HG02763 (cell line): ENCODE data around the gene GAS7.

ENCODE experiments used
- ATAC-seq: cut with Tn5 transposase; IDR thresholded peaks from one replicate; pipeline ENCODE4 v1.9.1; 2021; ENCODE audit warnings: mild to moderate bottlenecking, moderate library complexity; ENCODE audit not compliant: unreplicated experiment

The GAS7 gene

GRCh38 chr17:10053782-10054540 is 144.4 kb downstream of the GAS7 start:
- no peak for ATAC-seq

DNA sequence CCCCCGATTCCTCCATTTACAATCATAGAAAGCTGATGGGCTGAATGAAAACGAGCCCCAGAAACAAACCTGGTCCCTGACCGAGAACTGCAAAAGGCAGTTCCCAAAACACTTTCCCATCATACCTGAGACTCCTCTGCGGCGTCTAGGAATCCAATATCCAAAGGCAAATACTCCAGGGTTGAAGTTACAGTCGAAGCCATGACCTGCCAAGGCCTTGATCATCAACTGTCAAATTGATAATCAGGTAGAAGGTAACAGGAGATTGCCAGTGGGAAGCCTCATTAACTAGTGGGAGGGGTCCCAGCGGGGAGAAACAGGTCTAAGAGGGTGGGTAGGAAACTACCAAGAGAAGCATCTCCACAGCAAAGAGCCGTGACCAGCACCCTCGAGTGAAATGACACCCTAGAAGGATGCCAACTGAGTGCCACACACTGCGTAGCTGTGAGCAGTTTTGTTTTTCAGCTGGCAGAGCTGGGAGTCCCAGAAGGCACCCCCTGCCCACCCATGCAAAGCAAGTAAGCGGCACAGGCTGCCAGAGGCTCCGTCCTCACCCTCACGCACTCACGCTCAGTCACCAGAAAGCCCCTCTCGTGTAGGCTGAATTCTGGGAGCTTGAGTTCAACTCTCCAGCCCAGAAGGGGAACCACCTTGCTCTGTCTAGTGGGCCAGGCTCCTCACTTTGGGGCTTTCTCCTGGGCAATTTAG is 146.1 kb downstream of the GAS7 start:
- peak; percentile 37 for ATAC-seq

DNA sequence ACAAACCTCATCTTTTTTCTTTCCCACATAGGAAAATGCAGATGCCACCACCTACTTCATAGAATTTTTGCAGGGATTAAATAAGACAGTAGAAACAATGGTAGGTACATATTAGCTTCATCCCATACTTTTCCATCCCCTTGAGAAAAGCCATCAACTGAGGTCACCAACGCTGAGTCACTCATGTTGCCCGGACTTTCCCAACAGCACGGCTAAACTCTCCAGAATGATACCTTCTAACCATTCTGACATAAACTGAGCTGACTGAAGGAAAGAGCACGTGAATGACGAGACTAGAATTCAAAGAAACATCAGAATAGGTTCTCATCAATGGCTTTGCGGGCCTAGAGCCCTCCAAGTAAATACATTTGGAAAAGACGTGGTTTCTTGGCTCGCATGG is 147.3 kb downstream of the GAS7 start:
- ATAC-seq: no peak

GRCh38 chr17:10050597-10051101 is 147.8 kb downstream of the GAS7 start:
- ATAC-seq: peak; percentile 45

GRCh38 chr17:10048629-10049350 is 149.6 kb downstream of the GAS7 start:
- no peak for ATAC-seq

GRCh38 chr17:10046786-10047785 is 151.3 kb downstream of the GAS7 start:
- ATAC-seq: peak; percentile 52

DNA sequence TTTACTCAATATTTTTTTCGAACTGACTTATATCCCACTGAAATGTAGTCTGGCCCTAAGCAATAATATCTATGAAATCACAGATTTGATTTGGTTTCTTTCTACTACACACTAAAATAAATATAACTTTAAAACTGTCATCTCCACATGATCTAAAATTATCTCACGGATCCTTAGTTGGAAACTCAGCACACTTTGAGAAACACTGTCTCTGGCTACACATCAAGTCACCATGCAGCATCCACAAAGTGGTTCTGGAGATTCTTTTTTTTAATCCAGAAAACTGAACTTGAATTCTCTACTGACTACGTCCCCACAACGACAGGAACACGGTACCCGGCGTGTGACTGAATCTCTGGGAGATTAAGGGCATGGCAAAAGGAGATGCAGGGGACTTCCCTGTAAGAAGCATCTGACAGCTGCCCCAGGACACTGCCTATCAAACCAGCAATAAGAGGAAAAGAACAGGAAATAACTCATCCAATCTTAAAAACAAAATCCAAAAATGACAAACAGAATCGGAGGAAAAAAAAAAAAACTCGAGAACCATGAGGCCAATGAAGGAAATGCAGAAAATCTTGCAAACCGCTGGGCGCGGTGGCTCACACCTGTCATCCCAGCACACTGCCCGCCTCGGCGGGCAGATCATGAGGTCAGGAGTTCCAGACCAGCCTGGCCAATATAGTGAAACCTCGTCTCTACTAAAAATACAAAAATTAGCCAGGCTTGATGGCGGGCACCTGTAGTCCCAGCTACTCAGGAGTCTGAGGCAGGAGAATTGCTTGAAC is 152.3 kb downstream of the GAS7 start:
- ATAC-seq: no peak

DNA sequence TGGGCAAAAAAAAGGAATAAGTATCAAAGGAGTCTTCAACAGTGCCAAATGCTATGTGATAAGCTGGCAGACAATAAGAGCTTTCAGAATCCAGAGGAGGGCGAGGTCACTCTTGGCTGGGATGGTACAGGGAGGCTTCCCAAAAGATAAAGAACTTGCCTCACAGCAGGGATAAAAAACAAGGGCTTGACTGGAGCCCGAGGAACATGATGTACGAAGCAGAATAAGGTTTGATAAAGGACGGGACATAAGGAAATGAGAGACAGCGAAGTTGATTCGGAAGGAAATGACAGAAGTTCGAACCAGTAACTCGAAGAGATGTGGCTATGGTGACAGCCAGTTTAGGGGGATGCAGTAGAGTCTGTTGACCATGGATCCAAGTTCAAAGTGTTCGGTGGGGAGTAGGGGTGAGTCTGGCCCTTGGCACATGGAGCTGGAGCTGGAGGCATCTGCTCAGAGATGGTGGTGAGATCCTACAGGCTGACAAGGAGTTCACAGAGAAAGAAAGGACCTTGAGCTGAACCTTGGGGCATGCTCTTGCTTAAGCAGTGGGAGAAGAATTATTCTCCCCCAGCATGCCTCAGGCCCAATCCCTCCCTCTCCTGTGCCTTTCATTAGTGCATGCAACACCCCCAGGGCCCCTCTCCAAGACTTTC is 155.7 kb downstream of the GAS7 start:
- no peak for ATAC-seq

GRCh38 chr17:10041916-10042588 is 156.4 kb downstream of the GAS7 start:
- no peak for ATAC-seq

- ATAC-seq: peak; percentile 20
Measured at GRCh38 chr17:10041287-10041612, 157.2 kb downstream of the GAS7 start.

DNA sequence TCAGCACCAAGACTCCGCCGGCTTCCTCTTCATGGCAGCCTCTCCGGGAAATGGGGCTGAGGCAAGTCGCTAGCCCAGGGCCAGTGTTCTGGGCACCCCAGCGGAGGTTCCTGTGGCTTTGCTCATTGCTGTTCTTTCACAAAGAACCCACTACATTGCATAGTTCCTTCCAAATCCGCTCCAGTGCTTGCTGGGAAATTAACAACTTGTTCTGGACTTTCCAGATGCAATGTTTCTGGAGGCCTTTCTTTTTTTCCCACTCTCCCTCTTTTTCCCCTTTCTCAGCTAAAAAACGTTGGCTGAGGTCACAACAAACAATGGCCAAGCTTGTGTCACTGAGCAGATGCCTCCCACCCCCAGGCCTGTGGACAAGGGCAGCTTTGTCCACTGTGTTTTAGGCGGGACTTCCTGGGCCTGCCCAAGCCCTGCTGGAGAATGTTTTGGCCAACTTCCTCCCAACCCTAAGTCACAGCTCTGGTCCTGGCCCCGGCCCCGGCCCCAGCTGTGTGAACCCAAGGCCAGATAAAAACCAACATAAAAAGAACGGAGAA is 161.8 kb downstream of the GAS7 start:
- no peak for ATAC-seq

DNA sequence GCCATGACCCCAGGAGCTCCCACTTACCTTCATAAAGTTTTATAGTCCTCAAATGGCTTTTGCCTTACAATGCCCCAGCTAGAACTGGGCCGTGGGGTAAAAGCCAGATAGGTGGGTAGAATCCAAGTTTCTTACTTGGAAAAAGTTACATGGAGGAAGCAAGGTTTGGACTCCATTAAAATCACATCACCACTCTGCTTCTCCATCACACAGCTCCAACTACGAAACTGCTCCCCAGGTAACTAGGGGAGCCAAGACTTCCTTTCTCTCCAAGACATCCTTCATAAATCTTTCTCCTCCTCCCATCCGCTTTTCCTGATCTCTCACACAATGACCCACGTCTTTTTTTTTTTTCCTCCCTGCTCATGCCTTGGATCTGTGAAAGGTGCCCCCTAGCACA is 162.5 kb downstream of the GAS7 start:
- no peak for ATAC-seq

DNA sequence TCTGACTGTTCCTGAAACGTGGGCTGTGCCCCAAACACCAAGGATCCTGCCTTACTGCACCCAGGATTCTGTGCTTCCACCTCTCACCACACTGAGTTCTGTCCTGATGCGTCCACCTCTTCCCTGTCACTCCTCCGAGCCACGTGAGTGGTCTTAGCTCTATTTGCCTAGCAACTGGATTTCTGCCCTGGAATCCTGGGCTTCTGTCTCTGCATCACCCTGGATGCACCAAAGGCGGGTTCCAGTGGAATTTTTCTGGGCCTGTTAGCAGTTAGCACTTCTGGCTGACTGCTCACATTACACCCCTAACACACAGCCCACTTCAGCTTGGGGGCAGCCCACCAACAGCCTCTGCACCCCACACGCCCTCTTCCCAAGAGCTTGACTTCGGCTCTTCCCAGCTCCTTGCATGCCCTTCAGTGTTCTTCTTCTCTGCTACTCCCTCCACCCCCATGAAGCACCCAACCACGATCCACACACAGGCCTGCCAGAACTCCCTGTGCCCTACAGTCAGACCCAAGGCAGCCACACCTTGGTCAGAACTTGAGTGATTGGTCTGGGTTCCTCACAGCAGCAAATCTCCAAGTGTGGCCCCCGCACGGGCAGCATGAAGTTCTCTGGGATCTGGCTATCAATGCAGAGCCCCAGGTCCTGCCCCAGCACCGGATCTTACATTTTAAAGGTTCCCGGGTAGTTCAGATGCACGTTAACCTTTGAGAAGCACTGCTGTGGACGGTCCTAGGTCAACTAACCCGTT is 163.5 kb downstream of the GAS7 start:
- no peak for ATAC-seq

- peak; percentile 20 for ATAC-seq
Measured at GRCh38 chr17:10033959-10034358, 164.4 kb downstream of the GAS7 start.

DNA sequence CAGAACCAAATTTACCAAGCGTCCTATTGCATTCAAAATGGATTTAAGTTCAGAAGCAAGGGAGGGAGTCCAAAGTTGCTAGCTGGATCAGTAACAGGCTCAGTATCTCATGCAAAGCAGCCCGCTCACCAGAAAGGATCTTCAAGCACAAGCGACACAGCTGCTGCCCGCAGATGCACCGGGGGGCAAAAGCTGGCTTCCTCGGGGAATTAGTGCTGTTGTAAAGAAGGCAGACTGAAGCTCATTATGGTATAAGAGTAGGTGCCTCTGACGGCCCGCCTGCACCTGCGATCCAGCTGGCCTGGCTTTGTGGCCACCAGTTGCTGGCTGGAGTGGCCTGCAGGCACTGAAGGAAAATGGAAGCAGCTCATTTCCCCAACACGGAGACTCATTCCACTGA is 165.0 kb downstream of the GAS7 start:
- peak; percentile 41 for ATAC-seq

DNA sequence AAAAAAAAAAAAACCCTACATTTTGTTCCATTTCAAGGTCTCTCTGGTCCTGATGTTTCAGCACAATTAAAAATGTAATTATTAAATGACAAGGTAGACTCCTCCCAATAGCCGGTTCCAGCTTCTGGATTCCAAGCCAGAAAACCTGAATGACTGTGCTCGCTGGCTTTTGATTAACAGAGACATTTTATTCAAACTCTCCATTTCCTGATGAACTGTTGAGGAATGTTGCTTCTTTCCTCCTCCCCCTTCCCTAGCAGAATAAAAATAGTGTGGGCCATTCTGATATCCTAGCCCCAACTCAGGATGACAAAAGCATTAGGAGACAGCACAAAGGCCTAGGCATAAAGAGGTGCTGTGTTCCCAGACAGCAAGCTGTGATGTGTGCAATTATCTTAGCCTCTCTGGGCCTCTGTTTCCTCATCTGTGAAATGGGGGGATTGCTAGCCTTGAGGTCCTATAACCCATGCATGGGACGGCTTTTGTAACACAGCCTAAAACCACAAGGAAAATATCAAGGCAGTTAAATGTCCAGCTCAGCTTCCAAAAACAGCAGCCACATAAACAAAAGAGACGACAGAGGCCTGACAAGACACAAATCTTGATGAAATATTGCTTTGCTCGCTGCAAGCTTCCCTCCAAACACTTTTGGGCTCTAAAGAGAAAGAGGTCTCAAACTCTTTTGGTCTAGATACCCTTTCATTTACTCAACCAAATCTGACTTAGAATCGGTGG is 166.1 kb downstream of the GAS7 start:
- no peak for ATAC-seq

DNA sequence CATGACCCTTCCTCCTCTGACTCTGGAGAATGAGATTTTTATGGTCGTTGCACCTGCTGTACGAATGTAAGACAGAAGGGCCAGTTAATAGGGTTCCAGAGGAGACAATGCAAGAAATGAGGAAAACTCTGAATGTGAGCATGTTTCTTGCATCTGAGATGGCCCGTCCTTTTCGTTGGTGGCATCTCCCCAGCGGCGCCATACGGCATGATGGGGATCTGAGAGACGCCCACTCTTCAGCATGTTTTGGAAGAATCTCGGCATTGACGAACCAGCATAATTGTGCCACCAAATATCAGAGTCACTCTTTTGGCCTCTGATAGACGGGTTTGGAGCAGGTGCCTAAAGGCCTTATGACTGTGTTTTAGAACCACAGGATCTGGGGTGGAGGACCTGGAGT is 166.8 kb downstream of the GAS7 start:
- no peak for ATAC-seq
